Inferior parietal cortex (tissue), 1 donor: ENCODE data around the gene ADARB2.
"Not testable (repeated sequence)": the region's sequence is repeated elsewhere in the genome, so short reads cannot be mapped to it uniquely, and the experiment has no call there.

Source experiments
- DNase-seq: peaks from one replicate; pipeline ENCODE4 v3.0.0-alpha.2; 2016; ENCODE audit errors: extremely low spot score

The ADARB2 gene

DNA sequence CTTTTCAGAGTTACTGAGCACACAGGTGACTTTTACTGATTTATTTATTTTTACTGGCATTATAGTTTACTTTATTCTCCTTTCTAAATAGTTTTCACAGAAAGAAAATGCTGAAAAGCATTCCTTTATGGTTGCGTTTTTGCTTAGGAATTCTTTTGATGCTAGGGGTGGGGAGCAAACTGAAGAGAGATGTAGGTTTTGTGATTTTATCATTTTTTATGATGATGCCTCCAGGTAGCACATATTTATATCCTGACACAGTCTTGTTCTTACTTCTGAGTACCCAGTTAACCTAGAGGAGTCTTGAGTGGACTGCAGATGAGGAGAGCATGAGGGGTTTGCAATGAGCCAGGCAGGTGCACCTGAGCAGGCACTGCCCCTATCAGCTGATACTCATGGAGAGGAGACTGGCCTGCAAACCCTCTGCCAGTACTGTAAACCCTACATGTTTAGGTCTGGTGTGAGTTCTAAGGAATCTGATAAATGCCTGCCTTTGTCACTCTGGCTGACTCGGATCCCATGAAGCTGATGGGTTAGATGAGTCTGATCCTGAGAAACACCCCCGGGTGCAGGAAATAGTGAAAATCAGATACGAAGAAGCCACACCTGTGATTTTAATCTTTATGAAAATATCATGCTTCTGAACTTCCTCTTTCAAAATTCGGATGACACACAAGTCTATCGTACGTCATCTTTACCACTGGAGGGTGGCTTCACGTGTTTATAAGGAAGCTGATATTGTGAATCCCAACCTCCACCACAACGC lies 378.3 kb downstream of the ADARB2 start:
- DNase-seq, result no peak

DNA sequence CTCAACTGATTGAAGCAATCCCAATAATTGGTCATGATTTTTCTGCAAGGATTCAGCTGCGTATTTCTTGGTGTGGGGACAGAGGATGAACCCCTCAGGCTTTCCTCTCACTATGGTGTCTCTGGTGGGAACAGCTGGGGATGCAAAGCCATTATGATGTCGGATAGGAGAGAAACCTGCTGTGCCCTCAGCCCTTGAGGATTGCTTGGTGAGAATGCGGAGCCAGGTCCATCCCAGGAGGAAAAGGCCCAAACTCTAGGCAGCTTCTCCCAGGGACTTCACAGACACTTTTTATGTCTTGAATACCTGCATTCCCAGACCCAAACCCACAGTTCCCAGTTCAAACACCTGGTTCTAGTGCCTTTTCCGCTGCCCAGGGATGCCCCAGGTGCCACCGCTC lies 379.2 kb downstream of the ADARB2 start:
- DNase-seq, result no peak

- no peak for DNase-seq
Observed at GRCh38 chr10:1356349-1356748, 381.0 kb downstream of the ADARB2 start.

- no peak for DNase-seq
Observed at GRCh38 chr10:1354809-1355710, 382.3 kb downstream of the ADARB2 start.

DNA sequence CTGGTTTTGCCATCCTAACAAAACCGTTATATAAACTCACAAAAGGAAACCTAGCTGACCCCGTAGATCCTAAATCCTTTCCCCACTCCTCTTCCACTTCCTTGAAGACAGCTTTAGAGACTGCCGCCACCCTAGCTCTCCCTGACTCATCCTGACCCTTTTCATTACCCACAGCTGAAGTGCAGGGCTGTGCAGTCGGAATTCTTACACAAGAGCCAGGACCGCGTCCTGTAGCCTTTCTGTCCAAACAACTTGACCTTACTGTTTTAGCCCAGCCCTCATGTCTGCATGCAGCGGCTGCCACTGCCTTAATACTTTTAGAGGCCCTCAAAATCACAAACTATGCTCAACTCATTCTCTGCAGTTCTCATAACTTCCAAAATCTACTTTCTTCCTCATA lies 385.0 kb downstream of the ADARB2 start:
- DNase-seq, result not testable (repeated sequence)

- no peak for DNase-seq
Observed at GRCh38 chr10:1348773-1349050, 388.6 kb downstream of the ADARB2 start.

- DNase-seq, result no peak
Observed at GRCh38 chr10:1347962-1348772, 389.2 kb downstream of the ADARB2 start.

- DNase-seq, result no peak
Observed at GRCh38 chr10:1347525-1347924, 389.8 kb downstream of the ADARB2 start.

- DNase-seq, result no peak
Observed at GRCh38 chr10:1346201-1346600, 391.1 kb downstream of the ADARB2 start.

DNA sequence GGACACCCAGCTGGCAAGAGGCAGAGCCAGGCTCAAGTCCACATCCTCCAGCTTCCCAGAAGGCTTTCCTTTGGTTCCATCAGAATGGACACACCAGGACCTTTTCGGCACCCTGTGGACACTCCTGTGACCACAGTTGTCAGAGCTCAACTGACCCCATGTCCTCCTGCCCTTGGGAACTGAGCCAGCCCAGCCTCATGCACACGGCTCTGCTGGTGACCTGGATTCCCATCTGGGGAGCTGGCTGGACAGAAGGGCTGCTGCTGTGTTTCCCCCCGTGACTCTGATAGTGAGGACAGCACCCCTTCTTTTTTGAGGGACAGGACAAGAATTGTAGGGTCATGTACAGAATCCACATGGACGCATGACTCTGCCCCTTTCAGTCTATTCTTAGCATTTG lies 392.0 kb downstream of the ADARB2 start:
- no peak for DNase-seq

DNA sequence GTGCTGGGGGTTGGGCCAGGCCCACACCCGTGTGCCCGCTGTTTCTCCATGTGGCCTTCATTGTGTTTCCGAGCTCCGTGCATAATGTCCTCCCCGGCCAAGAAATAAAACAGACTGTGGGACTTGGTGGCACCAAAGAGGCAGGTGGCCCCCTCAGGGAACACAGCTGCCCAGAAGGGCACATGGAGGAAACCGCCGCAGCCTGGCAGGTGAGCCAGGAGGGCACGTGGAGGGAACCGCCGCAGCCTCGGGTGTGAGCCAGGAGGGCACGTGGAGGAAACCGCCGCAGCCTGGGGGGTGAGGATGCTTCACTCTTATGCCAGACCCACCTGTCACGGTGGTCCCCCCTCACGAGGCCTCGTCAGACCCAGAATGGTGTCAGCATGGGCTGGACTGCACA lies 392.5 kb downstream of the ADARB2 start:
- DNase-seq, result no peak

- DNase-seq, result no peak
Observed at GRCh38 chr10:1344408-1344807, 392.9 kb downstream of the ADARB2 start.

DNA sequence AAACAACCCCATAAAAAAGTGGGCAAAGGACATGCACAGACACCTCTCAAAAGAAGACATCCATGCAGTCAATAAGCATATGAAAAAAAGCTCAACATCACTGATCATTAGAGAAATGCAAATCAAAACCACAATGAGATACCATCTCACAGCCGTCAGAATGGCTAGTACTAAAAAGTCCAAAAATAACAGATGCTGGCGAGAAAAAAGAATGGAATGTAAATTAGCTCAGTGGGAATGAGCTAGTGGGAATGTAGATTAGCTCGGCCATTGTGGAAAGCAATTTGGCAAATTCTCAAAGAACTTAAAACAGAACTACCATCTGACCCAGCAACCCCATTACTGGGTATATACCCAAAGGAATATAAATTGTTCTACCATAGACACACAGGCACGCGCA lies 394.1 kb downstream of the ADARB2 start:
- no peak for DNase-seq

DNA sequence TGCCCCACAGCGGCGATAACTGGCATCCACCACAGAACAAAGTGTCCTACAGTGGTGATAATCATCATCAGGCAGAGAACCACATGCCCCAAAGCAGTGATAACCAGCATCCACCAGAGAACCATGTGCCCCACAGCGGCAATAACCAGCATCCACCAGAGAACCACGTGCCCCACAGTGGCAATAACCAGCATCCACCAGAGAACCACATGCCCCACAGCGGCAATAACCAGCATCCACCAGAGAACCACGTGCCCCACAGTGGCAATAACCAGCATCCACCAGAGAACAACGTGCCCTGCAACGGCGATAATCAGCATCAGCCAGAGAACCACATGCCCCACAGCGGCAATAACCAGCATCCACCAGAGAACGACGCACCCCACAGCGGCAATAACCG lies 396.3 kb downstream of the ADARB2 start:
- DNase-seq, result not testable (repeated sequence)

GRCh38 chr10:1339396-1339795 lies 397.9 kb downstream of the ADARB2 start:
- no peak for DNase-seq

- no peak for DNase-seq
Observed at GRCh38 chr10:1335642-1336041, 401.7 kb downstream of the ADARB2 start.

DNA sequence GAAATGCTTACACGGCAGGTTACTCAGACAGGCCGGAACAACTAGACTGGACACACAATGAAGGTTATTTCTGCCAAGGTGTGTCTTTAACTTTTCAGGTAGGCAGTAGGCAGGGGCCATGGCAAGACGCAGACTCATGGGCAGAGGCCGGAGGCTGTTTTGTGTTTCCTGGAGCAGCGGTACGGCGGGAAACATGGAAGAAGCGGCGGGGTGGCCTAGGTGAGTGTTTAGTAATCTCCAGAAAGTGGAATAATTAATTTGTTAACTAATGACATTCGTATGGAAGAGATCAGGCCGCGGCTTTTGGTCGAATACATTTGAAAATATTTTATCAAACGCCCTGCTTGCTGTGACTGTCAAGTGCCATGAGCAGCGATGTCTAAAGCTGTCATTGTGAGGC lies 403.3 kb downstream of the ADARB2 start:
- DNase-seq, result no peak

GRCh38 chr10:1331560-1331959 lies 405.8 kb downstream of the ADARB2 start:
- no peak for DNase-seq

DNA sequence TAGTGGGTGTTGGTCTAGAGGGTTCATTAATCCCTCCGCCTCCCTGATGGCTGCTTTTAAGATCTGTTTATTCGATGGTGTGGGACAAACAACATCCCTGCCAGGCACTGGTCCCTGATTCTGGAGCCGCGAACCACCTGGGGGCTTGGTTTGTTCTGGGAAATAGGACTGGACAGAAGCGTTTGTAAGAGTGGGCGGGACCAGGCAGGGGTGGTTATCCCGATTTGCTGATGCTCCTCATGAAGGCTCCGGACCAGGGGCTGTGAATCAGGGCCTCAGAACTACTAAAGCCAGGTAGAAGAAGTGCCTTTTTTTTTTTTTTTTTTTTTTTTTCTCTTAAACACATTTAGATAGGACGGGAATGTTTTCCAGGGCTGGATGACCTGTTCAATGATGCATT lies 407.7 kb downstream of the ADARB2 start:
- no peak for DNase-seq

GRCh38 chr10:1328981-1329614 lies 408.2 kb downstream of the ADARB2 start:
- no peak for DNase-seq

- no peak for DNase-seq
Observed at GRCh38 chr10:1328161-1328823, 409.0 kb downstream of the ADARB2 start.
